K562 (cell line): ENCODE measurements around the gene GLI1. TPM values are rescaled to one million over a fixed set of nuclear protein-coding genes. Genes with fewer than 3 reads are reported as not detected.
A peak's percentile ranks its signal among the peaks of the same experiment; 100 is the strongest.

ENCODE experiments used
- BHLHE40 ChIP-seq: IDR thresholded peaks from 2 replicates; pipeline ENCODE4 v1.6.1; 2011; ENCODE audit warnings: low read length, improper control_type of control experiment
- BRF2 ChIP-seq: IDR thresholded peaks from 3 replicates; pipeline ENCODE4 v1.6.1; 2011; ENCODE audit warnings: borderline replicate concordance, mild to moderate bottlenecking; ENCODE audit not compliant: insufficient read length, insufficient read depth
- CAMTA2 ChIP-seq: fragments of 250-450 bp; sonication (Bioruptor Pico); conservative IDR thresholded peaks from 2 replicates; pipeline ENCODE4 v1.5.1; 2022
- EP400 ChIP-seq: fragments of 450-650 bp; IDR thresholded peaks from 2 replicates; pipeline ENCODE4 v1.6.1; 2017; ENCODE audit warnings: antibody characterized with exemption, mild to moderate bottlenecking, moderate library complexity
- GATAD2A ChIP-seq: fragments of 450-650 bp; IDR thresholded peaks from 2 replicates; pipeline ENCODE4 v1.6.1; 2017
- GTF2E2 ChIP-seq: fragments of 200-800 bp; sonication (Bioruptor generic); IDR thresholded peaks from 2 replicates; pipeline ENCODE4 v1.6.1; 2016; ENCODE audit warnings: missing genetic modification characterization, missing compliant biosample characterization
- LEF1 ChIP-seq: fragments of 450-650 bp; IDR thresholded peaks from 2 replicates; pipeline ENCODE4 v1.6.1; 2016; ENCODE audit warnings: mild to moderate bottlenecking
- NFE2 ChIP-seq: IDR thresholded peaks from 2 replicates; pipeline ENCODE4 v1.6.1; 2014; ENCODE audit warnings: antibody characterized with exemption, low read depth
- POLR2G ChIP-seq: fragments of 200-400 bp; formaldehyde crosslinking; IDR thresholded peaks from 2 replicates; pipeline ENCODE4 v1.6.1; 2017; ENCODE audit warnings: low read depth, mild to moderate bottlenecking, antibody characterized with exemption, low read length, moderate library complexity
- SOX6 ChIP-seq: fragments of 450-650 bp; IDR thresholded peaks from 2 replicates; pipeline ENCODE4 v1.6.1; 2014; ENCODE audit warnings: mild to moderate bottlenecking
- TBP ChIP-seq: optimal IDR thresholded peaks from 2 replicates; pipeline ENCODE3; 2011; ENCODE audit warnings: low read depth, low read length, improper control_type of control experiment
- U2AF1 ChIP-seq: fragments of 200-400 bp; formaldehyde crosslinking; optimal IDR thresholded peaks from 2 replicates; pipeline ENCODE3; 2017; ENCODE audit warnings: mild to moderate bottlenecking, low read depth, low read length, moderate library complexity
- USF2 ChIP-seq: sonication (generic); formaldehyde crosslinking; IDR thresholded peaks from 2 replicates; pipeline ENCODE4 v1.5.0; 2020; ENCODE audit warnings: missing genetic modification reagents
- ZNF121 ChIP-seq: sonication (generic); formaldehyde crosslinking; conservative IDR thresholded peaks from 2 replicates; pipeline ENCODE4 v1.8.0; 2022; ENCODE audit warnings: missing genetic modification reagents
- ZNF561 ChIP-seq: fragments of 450-650 bp; formaldehyde crosslinking; conservative IDR thresholded peaks from 2 replicates; pipeline ENCODE4 v1.4.0; 2020; ENCODE audit warnings: mild to moderate bottlenecking, moderate library complexity
- polyA plus RNA-seq, 8 experiments: library from polyadenylated mRNA; depleted of rRNA in 4 of 8; stranded (reverse) in 5 of 8; unstranded in 3 of 8; fragments of >200 nt; fragmentation: Nextera tagmentation in 2 of 8; fragmentation: Illumina TruSeq in 1 of 8; extraction: Ambion mirVana in 2 of 8; extraction: Trizol in 1 of 8; gene quantifications; 2 replicates each; pipeline versions ENCODE4 v1.2.1 to v1.2.3, GENCODE V29; 2011 to 2014; ENCODE audit warnings: inconsistent platforms in 1 of 8, missing spikeins in 1 of 8
- total RNA-seq, 7 experiments: library from RNA; depleted of rRNA in 6 of 7; stranded (reverse); fragments of >200 nt in 6 of 7; fragmentation: Illumina TruSeq in 2 of 7; extraction: Trizol in 2 of 7; gene quantifications; 2 replicates each; pipeline versions ENCODE4 v1.2.1 to v1.2.3, GENCODE V29; 2011 to 2021; ENCODE audit warnings: low replicate concordance in 1 of 7
- TF ChIP-seq, protein P1 (sequence below), 2 experiments: IDR thresholded peaks; 2 replicates each; pipeline ENCODE4 v1.6.1; 2012; ENCODE audit warnings: improper control_type of control experiment in 2 of 2, low read depth in 2 of 2, low read length in 2 of 2, borderline replicate concordance in 1 of 2
- TF ChIP-seq, protein P2 (sequence below): fragments of 250-450 bp; sonication (Bioruptor Pico); IDR thresholded peaks from 2 replicates; pipeline ENCODE4 v1.9.0; 2021; ENCODE audit warnings: mild to moderate bottlenecking, inconsistent platforms
- TF ChIP-seq, protein P3 (sequence below): fragments of 250-450 bp; sonication (Bioruptor Pico); IDR thresholded peaks from 2 replicates; pipeline ENCODE4 v1.4.0; 2020; ENCODE audit warnings: mild to moderate bottlenecking

The GLI1 gene
- total and polyA plus RNA-seq, 9 of the 15 experiments (the other 6 are each of a cell fraction or from before 2014, with no cell fraction given), result 0.24 to 3.7 (median 0.61) TPM

DNA sequence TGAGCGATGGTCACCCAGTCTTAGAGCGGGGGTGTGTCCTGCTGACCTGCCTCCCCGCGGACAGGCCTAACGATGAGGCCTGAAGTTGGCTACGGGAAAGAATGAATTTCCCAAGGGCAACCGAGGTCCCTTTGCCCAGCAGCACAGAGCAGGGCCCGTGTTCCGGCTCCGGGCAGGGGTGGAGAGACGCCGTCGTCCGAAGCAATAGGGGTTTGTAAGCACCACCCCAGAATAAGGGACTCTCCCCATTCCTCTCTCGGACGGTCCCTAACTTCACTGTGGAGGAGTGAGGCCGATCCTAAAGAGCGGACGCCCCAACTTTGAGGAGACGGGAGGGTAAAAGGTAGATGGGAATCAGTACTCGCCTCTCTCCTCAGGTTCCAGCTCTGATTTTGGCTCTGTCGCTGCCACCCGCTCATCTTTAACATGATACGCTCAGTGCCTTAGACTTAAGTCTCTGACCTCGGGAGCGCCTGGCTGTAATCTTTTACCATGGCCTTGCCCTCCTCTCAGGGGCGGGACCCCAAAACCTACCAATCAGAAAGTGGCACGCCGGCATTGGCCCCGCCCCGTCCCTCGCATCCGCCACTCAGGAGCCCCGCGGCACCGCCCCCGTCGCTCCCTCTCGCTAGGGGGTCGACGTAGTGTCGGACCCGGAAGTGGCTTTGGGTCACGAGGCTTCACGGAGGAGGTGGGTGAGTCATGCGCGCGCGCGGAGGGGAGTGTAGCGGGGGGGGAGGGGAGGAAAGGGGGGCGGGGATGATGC is 60.7 kb downstream of the GLI1 start, which contains the start of gene DDIT3 (continued):
- TF ChIP-seq ZNF561 (0 out of 2 replicates have a peak, but pooled peaks have one; percentile 46), BRF2 (no peak), LEF1 (no peak), EP400 (peak; percentile 90), POLR2G (peak; percentile 93), SOX6 (peak; percentile 47), USF2 (CRISPR knock-in tag) (peak; percentile 85), CAMTA2 (0 out of 2 replicates have a peak, but pooled peaks have one; percentile 21), GTF2E2 (peak; percentile 99), U2AF1 (no peak), ZNF121 (no peak), TBP (peak; percentile 99), BHLHE40 (peak; percentile 86), GATAD2A (no peak), NFE2 (no peak)
- TF ChIP-seq, protein P1, sequence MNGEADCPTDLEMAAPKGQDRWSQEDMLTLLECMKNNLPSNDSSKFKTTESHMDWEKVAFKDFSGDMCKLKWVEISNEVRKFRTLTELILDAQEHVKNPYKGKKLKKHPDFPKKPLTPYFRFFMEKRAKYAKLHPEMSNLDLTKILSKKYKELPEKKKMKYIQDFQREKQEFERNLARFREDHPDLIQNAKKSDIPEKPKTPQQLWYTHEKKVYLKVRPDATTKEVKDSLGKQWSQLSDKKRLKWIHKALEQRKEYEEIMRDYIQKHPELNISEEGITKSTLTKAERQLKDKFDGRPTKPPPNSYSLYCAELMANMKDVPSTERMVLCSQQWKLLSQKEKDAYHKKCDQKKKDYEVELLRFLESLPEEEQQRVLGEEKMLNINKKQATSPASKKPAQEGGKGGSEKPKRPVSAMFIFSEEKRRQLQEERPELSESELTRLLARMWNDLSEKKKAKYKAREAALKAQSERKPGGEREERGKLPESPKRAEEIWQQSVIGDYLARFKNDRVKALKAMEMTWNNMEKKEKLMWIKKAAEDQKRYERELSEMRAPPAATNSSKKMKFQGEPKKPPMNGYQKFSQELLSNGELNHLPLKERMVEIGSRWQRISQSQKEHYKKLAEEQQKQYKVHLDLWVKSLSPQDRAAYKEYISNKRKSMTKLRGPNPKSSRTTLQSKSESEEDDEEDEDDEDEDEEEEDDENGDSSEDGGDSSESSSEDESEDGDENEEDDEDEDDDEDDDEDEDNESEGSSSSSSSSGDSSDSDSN (IDR thresholded peaks at IDR 0.05; ENCODE audit: borderline replicate concordance in 1 of 2, low read depth in 2 of 2, low read length in 2 of 2), result 0 out of 4 replicates have a peak, but pooled peaks of 1 of the 2 experiments have one; percentile 42
- TF ChIP-seq, protein P2, sequence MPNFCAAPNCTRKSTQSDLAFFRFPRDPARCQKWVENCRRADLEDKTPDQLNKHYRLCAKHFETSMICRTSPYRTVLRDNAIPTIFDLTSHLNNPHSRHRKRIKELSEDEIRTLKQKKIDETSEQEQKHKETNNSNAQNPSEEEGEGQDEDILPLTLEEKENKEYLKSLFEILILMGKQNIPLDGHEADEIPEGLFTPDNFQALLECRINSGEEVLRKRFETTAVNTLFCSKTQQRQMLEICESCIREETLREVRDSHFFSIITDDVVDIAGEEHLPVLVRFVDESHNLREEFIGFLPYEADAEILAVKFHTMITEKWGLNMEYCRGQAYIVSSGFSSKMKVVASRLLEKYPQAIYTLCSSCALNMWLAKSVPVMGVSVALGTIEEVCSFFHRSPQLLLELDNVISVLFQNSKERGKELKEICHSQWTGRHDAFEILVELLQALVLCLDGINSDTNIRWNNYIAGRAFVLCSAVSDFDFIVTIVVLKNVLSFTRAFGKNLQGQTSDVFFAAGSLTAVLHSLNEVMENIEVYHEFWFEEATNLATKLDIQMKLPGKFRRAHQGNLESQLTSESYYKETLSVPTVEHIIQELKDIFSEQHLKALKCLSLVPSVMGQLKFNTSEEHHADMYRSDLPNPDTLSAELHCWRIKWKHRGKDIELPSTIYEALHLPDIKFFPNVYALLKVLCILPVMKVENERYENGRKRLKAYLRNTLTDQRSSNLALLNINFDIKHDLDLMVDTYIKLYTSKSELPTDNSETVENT (CRISPR knock-in tag), result peak; percentile 85
- TF ChIP-seq, protein P3, sequence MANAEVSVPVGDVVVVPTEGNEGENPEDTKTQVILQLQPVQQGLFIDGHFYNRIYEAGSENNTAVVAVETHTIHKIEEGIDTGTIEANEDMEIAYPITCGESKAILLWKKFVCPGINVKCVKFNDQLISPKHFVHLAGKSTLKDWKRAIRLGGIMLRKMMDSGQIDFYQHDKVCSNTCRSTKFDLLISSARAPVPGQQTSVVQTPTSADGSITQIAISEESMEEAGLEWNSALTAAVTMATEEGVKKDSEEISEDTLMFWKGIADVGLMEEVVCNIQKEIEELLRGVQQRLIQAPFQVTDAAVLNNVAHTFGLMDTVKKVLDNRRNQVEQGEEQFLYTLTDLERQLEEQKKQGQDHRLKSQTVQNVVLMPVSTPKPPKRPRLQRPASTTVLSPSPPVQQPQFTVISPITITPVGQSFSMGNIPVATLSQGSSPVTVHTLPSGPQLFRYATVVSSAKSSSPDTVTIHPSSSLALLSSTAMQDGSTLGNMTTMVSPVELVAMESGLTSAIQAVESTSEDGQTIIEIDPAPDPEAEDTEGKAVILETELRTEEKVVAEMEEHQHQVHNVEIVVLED (CRISPR knock-in tag), result no peak
